Adrenal gland (tissue), 12 donors: ENCODE results near the gene ZXDC. TPM values are rescaled to one million over a fixed set of nuclear protein-coding genes. Genes with fewer than 3 reads are reported as not detected.

Source experiments
- DNase-seq, 7 donors: peaks; one replicate each; pipeline ENCODE4 v3.0.0-alpha.2; 2019 to 2020
- H3K27ac ChIP-seq, 5 donors: fragments of 200-600 bp; sonication (generic) in 4 of 5; 1 replicate in 3 of 5; 2 replicates in 2 of 5; pipeline versions ENCODE4 v1.5.1 to v1.8.0; 2016 to 2020; ENCODE audit warnings: mild to moderate bottlenecking in 1 of 5
- H3K27me3 ChIP-seq: fragments of 200-600 bp; 2 replicates; pipeline ENCODE4 v1.8.0; 2021
- H3K36me3 ChIP-seq, 2 donors: fragments of 200-600 bp; replicated peaks in 1 of 2; 1 replicate in 1 of 2; 2 replicates in 1 of 2; pipeline versions ENCODE4 v1.5.1 to v1.8.0; 2018 to 2022
- H3K4me1 ChIP-seq, 2 donors: fragments of 200-600 bp; replicated peaks in 1 of 2; 1 replicate in 1 of 2; 2 replicates in 1 of 2; pipeline versions ENCODE4 v1.5.1 to v1.8.0; 2018 to 2021
- H3K4me3 ChIP-seq, 4 donors: fragments of 200-600 bp; sonication (generic) in 3 of 4; one replicate each; pipeline ENCODE4 v1.5.1; 2016 to 2018
- H3K9me3 ChIP-seq, 3 donors: fragments of 200-600 bp; sonication (generic) in 1 of 3; replicated peaks in 1 of 3; 1 replicate in 2 of 3; 2 replicates in 1 of 3; pipeline versions ENCODE4 v1.5.1 to v1.8.0; 2016 to 2021
- CTCF ChIP-seq, 6 experiments: fragments of 450-650 bp in 4 of 6; fragments of 200-600 bp in 2 of 6; sonication (generic) in 1 of 6; IDR thresholded peaks; 1 replicate in 5 of 6; 2 replicates in 1 of 6; pipeline versions ENCODE4 v1.5.1 to v1.8.0; 2016 to 2021; ENCODE audit warnings: antibody characterized with exemption in 6 of 6, mild to moderate bottlenecking in 2 of 6, moderate library complexity in 1 of 6
- POLR2A ChIP-seq, 2 donors: fragments of 450-650 bp; IDR thresholded peaks; one replicate each; pipeline ENCODE4 v1.6.1; 2017; ENCODE audit warnings: antibody characterized with exemption in 2 of 2, mild to moderate bottlenecking in 2 of 2, moderate library complexity in 1 of 2
- WGBS, 4 donors: extraction: QIAGEN DNeasy Blood & Tissue Kit in 2 of 4; methylation state at CpG; one replicate each; pipeline versions ENCODE4 v1.1.5 to v1.1.7; 2013 to 2017; 5-methylcytosine and 5-hydroxymethylcytosine counted together
- intact Hi-C, 2 donors: fragments of 100-400 bp; cut with DNase I; formaldehyde crosslinking; loops; one replicate each; pipeline versions ENCODE4 v1.14.1 to v1.15.0; 2022 to 2023
- polyA plus RNA-seq, 3 donors: library from polyadenylated mRNA; stranded (reverse); fragments of 200-250 nt in 2 of 3; fragments of 350-450 nt in 1 of 3; fragmentation: Illumina TruSeq in 1 of 3; extraction: RNeasy Lipid Tissue Mini Kit (QIAGEN cat#74804) in 1 of 3; gene quantifications; one replicate each; pipeline ENCODE4 v1.2.3, GENCODE V29; 2013 to 2014
- total RNA-seq, 9 donors: library from RNA; depleted of rRNA in 4 of 9; stranded (reverse); fragments of >200 nt in 4 of 9; fragments of 120-200 nt in 1 of 9; fragmentation: NEBNext Ultra II Directional in 1 of 9; extraction: Animal tissue kit (Norgen Biotek cat#: 25700) in 1 of 9; gene quantifications; one replicate each; pipeline versions ENCODE4 v1.1.0 to v1.2.4, GENCODE V29; 2013 to 2023
- donor health status: healthy with polysubstance abuse.
- donor health status: Bipolar disorder and iron deficiency.
- donor health status: DM: yes; HTN: yes; CAD: no.
- donor health status: DM: no; HTN: no; CAD: no.
- donor health status: DM: no; HTN: no; CAD: no.
- donor health status: DM: yes; HTN: yes; CAD: no.

ZXDC gene
- total and polyA plus RNA-seq, 12 donors = 16.4 to 45.2 (median 30.3) TPM

- intact Hi-C loops = loop anchor here in 1 of 2 donors (2.0 kb wide), 1 partner anchor 130 kb away; no protein-coding TSS in a partner anchor
- Histone ChIP-seq H3K36me3 (no peaks in the 10 kb centered on the region), H3K9me3 (no peaks in the 10 kb centered on the region), H3K27ac (peak overlapping the region in 4 of 5 donors; percentile 43 to 79 (median 72)), H3K4me1 (peaks cover 4 to 5% of the 10 kb centered on the region in 2 donors), H3K4me3 (peak overlapping the region in 1 of 4 donors; percentile 36), H3K27me3 (no peaks in the 10 kb centered on the region)
- DNase-seq = peak; percentile 84 to 98 (median 96)
- peak; percentile 62 to 99 (median 94) for TF ChIP-seq CTCF (IDR thresholded peaks at IDR 0.05)
- TF ChIP-seq POLR2A (IDR thresholded peaks at IDR 0.05) = peak; percentile 40 to 56
- WGBS, 4 donors = 2 to 5% (median 3%) methylated on average over 38 to 58 of the region's 58 CpGs
Measured at GRCh38 chr3:126389112-126389793, 86.4 kb downstream of the ZXDC start.

Other genes starting within 250 kb of the ZXDC start
- gene KLF15, start 118.5 kb downstream of the ZXDC start, total RNA-seq = 10 to 100 TPM in 7 of 9 donors, 1 to 10 TPM in 2; 2.0 to 22.4 (median 13.5) TPM
- 10 to 100 TPM in 1 of 3 donors, 1 to 10 TPM in 2; 3.6 to 10.8 (median 8.3) TPM for gene KLF15, start 118.5 kb downstream of the ZXDC start, polyA plus RNA-seq
- under 1 TPM in 1 of 9 donors, not detected in 8; 0.17 TPM for gene CFAP100, start 81.0 kb downstream of the ZXDC start, total RNA-seq
- not detected for gene CFAP100, start 81.0 kb downstream of the ZXDC start, polyA plus RNA-seq
- under 1 TPM in 2 of 9 donors, not detected in 7; under 0.01 to 0.22 TPM for gene UROC1, start 41.9 kb upstream of the ZXDC start, total RNA-seq
- gene UROC1, start 41.9 kb upstream of the ZXDC start, polyA plus RNA-seq = under 1 TPM in 2 of 3 donors, not detected in 1; 0.03 to 0.04 TPM
- gene CHST13, start 48.3 kb upstream of the ZXDC start, total RNA-seq = 1 to 10 TPM in 4 of 9 donors, under 1 TPM in 5; 0.22 to 3.0 (median 0.55) TPM
- gene CHST13, start 48.3 kb upstream of the ZXDC start, polyA plus RNA-seq = under 1 TPM in 2 of 3 donors, not detected in 1; 0.67 to 0.80 TPM
- not detected for gene C3orf22, start 83.0 kb upstream of the ZXDC start, total RNA-seq
- not detected for gene C3orf22, start 83.0 kb upstream of the ZXDC start, polyA plus RNA-seq
- gene TXNRD3, start 179.2 kb upstream of the ZXDC start, total RNA-seq = 10 to 100 TPM in 6 of 9 donors, 1 to 10 TPM in 3; 7.3 to 20.8 (median 11.2) TPM
- gene TXNRD3, start 179.2 kb upstream of the ZXDC start, polyA plus RNA-seq = 10 to 100 TPM in 1 of 3 donors, 1 to 10 TPM in 2; 6.8 to 10.9 (median 7.9) TPM
- gene CHCHD6, start 228.3 kb upstream of the ZXDC start, total RNA-seq = 10 to 100 TPM; 10.6 to 22.5 (median 17.5) TPM
- gene CHCHD6, start 228.3 kb upstream of the ZXDC start, polyA plus RNA-seq = 10 to 100 TPM; 14.9 to 20.0 (median 17.8) TPM